GM12878 (cell line): Measurements from ENCODE around the gene ZNF777. TPM values are rescaled to one million over a fixed set of nuclear protein-coding genes. Genes with fewer than 3 reads are reported as not detected.

Experiments used
- ATAC-seq: fragments of 200-7000 bp; cut with Tn5 transposase; 3 replicates; pipeline ENCODE4 v1.9.1; 2020; ENCODE audit warnings: mild to moderate bottlenecking, moderate library complexity
- BruUV-seq: library from RNA; stranded (reverse); fragments of 400-500 nt; replicated peaks from 2 replicates; lab custom pipeline; 2021; lab: Mats Ljungman, UMichigan
- CTCF ChIA-PET: fragments of 300-600 bp; sonication (Branson Sonifier 250); formaldehyde crosslinking; extraction: SDS; loops from one replicate; lab custom pipeline; 2021; ENCODE audit warnings: inconsistent platforms; lab: Yijun Ruan, JAX
- POLR2A ChIA-PET: fragments of 350-600 bp; formaldehyde crosslinking; extraction: SDS; loops from one replicate; lab custom pipeline; 2021; ENCODE audit warnings: inconsistent platforms; lab: Charles Lee
- RAD21 ChIA-PET: fragments of 300-600 bp; sonication (Branson Sonifier 250); formaldehyde crosslinking; loops from one replicate; lab custom pipeline; 2023; ENCODE audit warnings: antibody characterized with exemption; ENCODE audit not compliant: unreplicated experiment; lab: Charles Lee
- SMC1A ChIA-PET: fragments of 300-600 bp; sonication (Branson Sonifier 250); formaldehyde crosslinking; loops from one replicate; lab custom pipeline; 2023; ENCODE audit not compliant: unreplicated experiment, uncharacterized antibody; lab: Charles Lee
- DNase-seq: peaks from one replicate; pipeline ENCODE4 v3.0.0-alpha.2; 2011; ENCODE audit warnings: low read depth, low spot score
- FAIRE-seq: peaks from 3 replicates; lab custom pipeline; 2011; peaks lifted over from hg19 to GRCh38; lab: Jason Lieb, UNC
- H2AFZ ChIP-seq: 2 replicates; pipeline ENCODE4 v1.6.0; 2011; ENCODE audit warnings: low read depth, low read length, control low read depth; ENCODE audit not compliant: control insufficient read depth
- H3K27ac ChIP-seq: 2 replicates; pipeline ENCODE4 v1.5.1; 2011; ENCODE audit warnings: control low read depth; ENCODE audit not compliant: control insufficient read depth, insufficient read depth
- H3K27me3 ChIP-seq, 2 experiments: replicated peaks in 1 of 2; 2 replicates each; pipeline versions ENCODE4 v1.6.0 to v1.6.1; 2011; ENCODE audit warnings: low read length in 1 of 2; ENCODE audit not compliant: control insufficient read depth in 2 of 2, insufficient read depth in 2 of 2
- H3K36me3 ChIP-seq, 2 experiments: 2 replicates each; pipeline ENCODE4 v1.5.1; 2011; ENCODE audit warnings: low read length in 1 of 2; ENCODE audit not compliant: control insufficient read depth in 2 of 2, insufficient read depth in 2 of 2
- H3K4me1 ChIP-seq: 2 replicates; pipeline ENCODE4 v1.6.1; 2011; ENCODE audit warnings: mild to moderate bottlenecking, low read length, moderate library complexity, mixed read lengths; ENCODE audit not compliant: control insufficient read depth, insufficient read depth
- H3K4me2 ChIP-seq: 2 replicates; pipeline ENCODE4 v1.6.0; 2011; ENCODE audit warnings: control low read depth; ENCODE audit not compliant: control insufficient read depth, insufficient read depth
- H3K4me3 ChIP-seq: fragments of 200-600 bp; sonication (generic); 2 replicates; pipeline ENCODE4 v1.5.1; 2016
- H3K79me2 ChIP-seq: 2 replicates; pipeline ENCODE4 v1.6.0; 2011; ENCODE audit warnings: low read length; ENCODE audit not compliant: control insufficient read depth, insufficient read depth
- H3K9ac ChIP-seq: 2 replicates; pipeline ENCODE4 v1.8.0; 2011; ENCODE audit warnings: low read length, control low read depth, mixed read lengths; ENCODE audit not compliant: control insufficient read depth, insufficient read depth
- H3K9me3 ChIP-seq: replicated peaks from 3 replicates; pipeline ENCODE4 v1.5.1; 2011; ENCODE audit warnings: mild to moderate bottlenecking, low read length; ENCODE audit not compliant: control insufficient read depth, insufficient read depth
- H4K20me1 ChIP-seq: 2 replicates; pipeline ENCODE4 v1.6.0; 2011; ENCODE audit not compliant: control insufficient read depth, insufficient read depth
- CREB1 ChIP-seq: IDR thresholded peaks from 2 replicates; pipeline ENCODE4 v1.6.1; 2012; ENCODE audit warnings: low read depth, mild to moderate bottlenecking, inconsistent platforms
- CTCF ChIP-seq, 3 experiments: IDR thresholded peaks in 2 of 3; conservative IDR thresholded peaks in 1 of 3; 2 replicates each; pipeline ENCODE4 v1.5.1; 2011; ENCODE audit warnings: low read depth in 3 of 3, low read length in 3 of 3, mild to moderate bottlenecking in 3 of 3, control low read depth in 2 of 3, moderate library complexity in 2 of 3, inconsistent platforms in 1 of 3, mixed read lengths in 1 of 3; ENCODE audit not compliant: control insufficient read depth in 2 of 3, insufficient read depth in 1 of 3; ENCODE audit errors: extremely low read depth in 1 of 3
- PAX8 ChIP-seq: fragments of 450-650 bp; IDR thresholded peaks from 2 replicates; pipeline ENCODE4 v1.6.1; 2017; ENCODE audit warnings: mild to moderate bottlenecking, moderate library complexity
- whole genome bisulfite sequencing: methylation state at CpG from one replicate; pipeline ENCODE4 v1.1.6; 2016; ENCODE audit warnings: low lambda C conversion rate; ENCODE audit not compliant: insufficient replicate concordance, insufficient coverage; ENCODE audit errors: missing lambda C conversion rate; 5-methylcytosine and 5-hydroxymethylcytosine counted together
- in situ Hi-C: fragments of 300-500 bp; cut with MboI; formaldehyde crosslinking; loops from 9 replicates; pipeline ENCODE4 v1.14.3; 2018; ENCODE audit warnings: mixed read lengths
- intact Hi-C: fragments of 100-400 bp; cut with micrococcal nuclease; formaldehyde crosslinking; loops from one replicate; pipeline ENCODE4 v1.14.2; 2022; ENCODE audit not compliant: unreplicated experiment
- polyA plus RNA-seq, 11 experiments: library from polyadenylated mRNA; depleted of rRNA in 4 of 11; unstranded in 6 of 11; stranded (reverse) in 5 of 11; fragments of >200 nt; fragmentation: Nextera tagmentation in 4 of 11; fragmentation: Illumina TruSeq in 1 of 11; extraction: Ambion mirVana in 4 of 11; extraction: Trizol in 1 of 11; gene quantifications; 1 replicate in 1 of 11; 2 replicates in 10 of 11; pipeline versions ENCODE4 v1.2.1 to v1.2.3, GENCODE V29; 2011 to 2016; ENCODE audit warnings: inconsistent platforms in 2 of 11, missing spikeins in 2 of 11, low read depth in 1 of 11
- total RNA-seq, 4 experiments: library from RNA; depleted of rRNA in 3 of 4; stranded (reverse); fragments of >200 nt in 3 of 4; fragmentation: Illumina TruSeq in 1 of 4; extraction: Trizol in 1 of 4; gene quantifications; 2 replicates each; pipeline versions ENCODE4 v1.2.1 to v1.2.3, GENCODE V29; 2013 to 2021
- TF ChIP-seq, protein P1 (sequence below): IDR thresholded peaks from 2 replicates; pipeline ENCODE4 v1.6.1; 2011; ENCODE audit warnings: borderline replicate concordance, low read depth, mild to moderate bottlenecking, moderate library complexity, mixed read lengths, low read length; ENCODE audit not compliant: insufficient read depth; ENCODE audit errors: extremely low read length
- TF ChIP-seq, protein P2 (sequence below): IDR thresholded peaks from 2 replicates; pipeline ENCODE4 v1.6.1; 2011; ENCODE audit warnings: low read depth, low read length, improper control_type of control experiment, borderline replicate concordance

ZNF777 gene
- total and polyA plus RNA-seq, 10 of the 15 experiments (the other 5 are each of a cell fraction or from before 2014, with no cell fraction given) = 0.03 to 16.0 (median 3.7) TPM

DNA sequence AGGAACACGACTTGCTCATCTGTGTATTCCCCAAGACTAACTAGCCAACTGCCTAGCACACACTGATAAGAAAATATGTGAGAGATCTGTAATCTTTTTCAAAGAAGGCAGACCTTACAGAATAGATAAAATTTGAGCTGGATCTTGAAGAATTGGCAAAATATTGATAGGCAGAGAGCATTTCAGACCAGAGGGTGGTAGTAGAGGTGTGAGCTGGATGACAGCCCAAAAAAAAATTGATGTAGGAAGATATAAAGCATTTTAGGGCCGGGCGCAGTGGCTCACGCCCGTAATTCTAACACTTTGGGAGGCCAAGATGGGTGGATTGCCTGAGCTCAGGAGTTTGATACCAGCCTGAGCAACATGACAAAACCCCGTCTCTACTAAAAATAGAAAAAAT, 37.9 kb upstream of the ZNF777 start:
- no peak overlapping the region for H3K4me3 ChIP-seq
- no peak overlapping the region for H3K9ac ChIP-seq
- H3K9me3 ChIP-seq = no peaks in the 10 kb centered on the region
- intact Hi-C loops = loop anchor here (5.0 kb wide), 3 partner anchors 77 to 187 kb away; no protein-coding TSS in a partner anchor
- ChIA-PET RAD21 (no interaction called here), CTCF (interaction anchor here (1.2 to 1.5 kb wide), 2 partner anchors 100 to 127 kb away, joined by 3 to 7 read pairs; no protein-coding TSS in a partner anchor), POLR2A (no interaction called here)
- in situ Hi-C loops = no loop called here
- H3K36me3 ChIP-seq = no peaks in the 10 kb centered on the region; a peak in 2 of 4 replicates
- peaks cover 14% of the 10 kb centered on the region for H3K4me1 ChIP-seq
- DNase-seq (no peak), ATAC-seq (no peak), FAIRE-seq (no peak)
- no peak overlapping the region for H3K27ac ChIP-seq
- WGBS = 80% methylated on average over 6 of the region's 6 CpGs
- no peaks in the 10 kb centered on the region for H4K20me1 ChIP-seq
- no TSS peak for BruUV-seq
- H3K27me3 ChIP-seq = no peaks in the 10 kb centered on the region
- H3K4me2 ChIP-seq = no peak overlapping the region
- H2AFZ ChIP-seq = no peak overlapping the region
- TF ChIP-seq CTCF (IDR thresholded peaks at IDR 0.05 in 2 of 3, conservative IDR thresholded peaks at IDR 0.05 in 1 of 3; ENCODE audit: control insufficient read depth in 2 of 3, extremely low read depth in 1 of 3, insufficient read depth in 1 of 3, low read depth in 3 of 3, low read length in 3 of 3) (0 out of 6 replicates have a peak, but pooled peaks of 1 of the 3 experiments have one; percentile 7), PAX8 (no peak), CREB1 (no peak)
- TF ChIP-seq, protein P1, sequence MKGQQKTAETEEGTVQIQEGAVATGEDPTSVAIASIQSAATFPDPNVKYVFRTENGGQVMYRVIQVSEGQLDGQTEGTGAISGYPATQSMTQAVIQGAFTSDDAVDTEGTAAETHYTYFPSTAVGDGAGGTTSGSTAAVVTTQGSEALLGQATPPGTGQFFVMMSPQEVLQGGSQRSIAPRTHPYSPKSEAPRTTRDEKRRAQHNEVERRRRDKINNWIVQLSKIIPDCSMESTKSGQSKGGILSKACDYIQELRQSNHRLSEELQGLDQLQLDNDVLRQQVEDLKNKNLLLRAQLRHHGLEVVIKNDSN = no peak
- TF ChIP-seq, protein P2, sequence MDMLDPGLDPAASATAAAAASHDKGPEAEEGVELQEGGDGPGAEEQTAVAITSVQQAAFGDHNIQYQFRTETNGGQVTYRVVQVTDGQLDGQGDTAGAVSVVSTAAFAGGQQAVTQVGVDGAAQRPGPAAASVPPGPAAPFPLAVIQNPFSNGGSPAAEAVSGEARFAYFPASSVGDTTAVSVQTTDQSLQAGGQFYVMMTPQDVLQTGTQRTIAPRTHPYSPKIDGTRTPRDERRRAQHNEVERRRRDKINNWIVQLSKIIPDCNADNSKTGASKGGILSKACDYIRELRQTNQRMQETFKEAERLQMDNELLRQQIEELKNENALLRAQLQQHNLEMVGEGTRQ = no peak
- TF ChIP-seq, all 136 proteins: peak for 1
- H3K79me2 ChIP-seq = peaks cover 26% of the 10 kb centered on the region
- SMC1A ChIA-PET = interaction anchor here (1.2 to 2.8 kb wide), 3 partner anchors 11 to 107 kb away, joined by 3 to 10 read pairs (median 5); no protein-coding TSS in a partner anchor
